BLaER1 (cell line): ENCODE data around the gene IVD.

Experiments
- H3K27ac ChIP-seq: shearing (Covaris generic); formaldehyde crosslinking; 2 replicates; pipeline ENCODE4 v1.8.1; 2022
- H3K27me3 ChIP-seq: shearing (Covaris generic); formaldehyde crosslinking; 2 replicates; pipeline ENCODE4 v1.8.1; 2022
- H3K36me3 ChIP-seq: shearing (Covaris generic); formaldehyde crosslinking; 2 replicates; pipeline ENCODE4 v1.8.1; 2022
- H3K4me1 ChIP-seq: shearing (Covaris generic); formaldehyde crosslinking; 2 replicates; pipeline ENCODE4 v1.8.1; 2022
- H3K4me2 ChIP-seq: shearing (Covaris generic); formaldehyde crosslinking; 2 replicates; pipeline ENCODE4 v1.8.1; 2022
- H3K4me3 ChIP-seq: shearing (Covaris generic); formaldehyde crosslinking; 2 replicates; pipeline ENCODE4 v1.8.1; 2022
- H3K9ac ChIP-seq: shearing (Covaris generic); formaldehyde crosslinking; 2 replicates; pipeline ENCODE4 v1.8.1; 2022
- H3K9me3 ChIP-seq: shearing (Covaris generic); formaldehyde crosslinking; 2 replicates; pipeline ENCODE4 v1.8.1; 2022
- H4K20me1 ChIP-seq: shearing (Covaris generic); formaldehyde crosslinking; 2 replicates; pipeline ENCODE4 v1.8.1; 2022
- Cebpa-rat ChIP-seq: shearing (Covaris generic); IDR thresholded peaks from 2 replicates; pipeline ENCODE4 v1.8.1; 2022

IVD gene

DNA sequence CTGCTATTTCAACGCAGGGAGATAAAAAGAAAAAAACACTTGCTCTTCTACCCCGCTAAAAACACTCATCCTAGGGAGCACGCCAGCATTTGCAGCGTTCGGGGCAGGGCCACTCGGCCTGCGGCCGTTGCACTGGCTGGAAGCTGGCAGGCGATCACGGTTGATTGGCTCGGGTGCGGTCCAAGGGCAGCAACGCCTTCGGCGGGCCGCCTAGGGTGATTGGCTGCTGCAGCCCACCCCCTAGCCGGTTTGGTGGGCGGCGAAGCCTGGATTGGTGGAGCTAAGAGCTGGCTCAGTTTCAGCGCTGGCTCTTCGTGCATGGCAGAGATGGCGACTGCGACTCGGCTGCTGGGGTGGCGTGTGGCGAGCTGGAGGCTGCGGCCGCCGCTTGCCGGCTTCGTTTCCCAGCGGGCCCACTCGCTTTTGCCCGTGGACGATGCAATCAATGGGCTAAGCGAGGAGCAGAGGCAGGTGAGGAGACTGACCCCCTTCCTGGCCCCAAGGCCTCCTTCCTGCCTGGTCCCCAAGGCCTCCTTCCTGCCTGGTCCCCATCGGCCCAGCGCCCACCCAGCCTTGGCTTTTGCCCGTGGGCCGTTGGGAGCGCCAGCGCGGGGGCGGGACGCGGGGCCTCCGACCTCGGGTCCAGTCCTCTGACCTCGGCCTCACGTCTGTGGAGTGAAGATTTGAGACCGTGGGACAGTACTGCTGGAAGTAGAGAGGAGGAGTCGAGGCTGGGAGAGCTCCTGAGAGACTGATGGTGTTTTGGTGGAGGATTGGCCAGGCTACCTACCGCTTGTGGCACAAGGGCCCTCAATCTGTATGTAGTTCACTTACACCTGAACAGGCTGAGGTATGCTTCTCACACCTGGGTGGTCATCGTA lies at the start of gene IVD:
Gene IVD, plus strand, starts transcription at position 295 of the 881 bp plus-strand sequence. Its CDS starts 33 bp downstream, at position 328.
- H3K27ac ChIP-seq, result peak within 1 kb of the TSS; percentile 89
- H3K36me3 ChIP-seq, result peaks cover 37% of the 10 kb centered on the region

GRCh38 chr15:40355976-40356585 lies 49.5 kb upstream of the IVD start:
- Histone ChIP-seq H3K27ac (no peak overlapping the region), H3K36me3 (no peaks in the 10 kb centered on the region), H3K27me3 (no peaks in the 10 kb centered on the region), H3K4me2 (no peak overlapping the region), H3K4me3 (no peak overlapping the region), H3K4me1 (peaks cover 24% of the 10 kb centered on the region), H3K9ac (no peak overlapping the region), H3K9me3 (no peaks in the 10 kb centered on the region), H4K20me1 (peaks cover 48% of the 10 kb centered on the region)
- no peak for TF ChIP-seq Cebpa-rat

More for the DNA sequence above, at the start of gene IVD:
- peaks cover 17% of the 10 kb centered on the region; the same call in 1 of the 2 replicates for H4K20me1 ChIP-seq
- H3K9me3 ChIP-seq, result no peaks in the 10 kb centered on the region
- H3K27me3 ChIP-seq, result no peaks in the 10 kb centered on the region
- H3K4me3 ChIP-seq, result peak within 1 kb of the TSS; percentile 89
- H3K9ac ChIP-seq, result peak within 1 kb of the TSS; percentile 91
- TF ChIP-seq Cebpa-rat, result no peak
- H3K4me2 ChIP-seq, result peak within 1 kb of the TSS; percentile 88
- peaks cover 29% of the 10 kb centered on the region for H3K4me1 ChIP-seq

DNA sequence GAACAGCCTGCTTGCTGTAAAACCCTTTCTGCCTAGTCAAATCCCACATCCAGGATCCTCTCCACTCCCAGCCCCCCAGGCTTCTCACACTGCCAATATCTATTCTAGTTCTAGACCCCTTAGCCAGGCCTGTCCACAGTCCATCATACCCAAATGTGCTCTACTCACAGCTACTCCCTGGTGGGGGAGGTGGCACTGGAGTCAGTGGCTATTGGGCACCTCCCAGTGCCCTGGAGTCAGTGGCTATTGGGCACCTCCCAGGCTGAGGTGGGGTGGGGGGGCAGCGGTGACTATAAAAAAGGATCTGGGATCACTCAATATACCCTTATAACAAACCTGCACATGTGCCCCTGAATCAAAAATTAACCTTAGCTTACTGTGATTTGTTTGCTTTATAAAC lies 48.3 kb upstream of the IVD start:
- Histone ChIP-seq H3K36me3 (no peaks in the 10 kb centered on the region), H3K27ac (no peak overlapping the region), H4K20me1 (peaks cover 59% of the 10 kb centered on the region), H3K9me3 (no peaks in the 10 kb centered on the region), H3K27me3 (no peaks in the 10 kb centered on the region), H3K4me1 (peaks cover 22% of the 10 kb centered on the region), H3K9ac (no peak overlapping the region), H3K4me3 (peak overlapping the region; percentile 70; the same call in 1 of the 2 replicates), H3K4me2 (peak overlapping the region; percentile 81)
- TF ChIP-seq Cebpa-rat, result no peak

- no peaks in the 10 kb centered on the region for H3K27me3 ChIP-seq
- no peak within 1 kb of the TSS for H3K27ac ChIP-seq
- peak within 1 kb of the TSS; percentile 70 for H3K4me3 ChIP-seq
Observed at GRCh38 chr15:40357723-40358470, 47.7 kb upstream of the IVD start, which contains the start of gene DISP2. DISP2 (plus strand) TSS chr15:40358219; CDS start chr15:40358322, 103 bp downstream.

GRCh38 chr15:40358471-40359353 lies 46.9 kb upstream of the IVD start:
- H3K9me3 ChIP-seq, result no peaks in the 10 kb centered on the region
- peaks cover 63% of the 10 kb centered on the region for H4K20me1 ChIP-seq
- H3K27ac ChIP-seq, result no peak overlapping the region
- H3K4me1 ChIP-seq, result peaks cover 22% of the 10 kb centered on the region
- no peak for TF ChIP-seq Cebpa-rat
- H3K27me3 ChIP-seq, result no peaks in the 10 kb centered on the region
- H3K4me3 ChIP-seq, result peak overlapping the region; percentile 70
- H3K9ac ChIP-seq, result no peak overlapping the region; the same call in 1 of the 2 replicates
- peak overlapping the region; percentile 81 for H3K4me2 ChIP-seq
- no peaks in the 10 kb centered on the region for H3K36me3 ChIP-seq

More at GRCh38 chr15:40357723-40358470, 47.7 kb upstream of the IVD start, which contains the start of gene DISP2:
- Histone ChIP-seq H3K4me1 (peaks cover 22% of the 10 kb centered on the region), H3K9me3 (no peaks in the 10 kb centered on the region), H3K9ac (peak within 1 kb of the TSS; percentile 5; the same call in 1 of the 2 replicates), H3K4me2 (peak within 1 kb of the TSS; percentile 81), H4K20me1 (peaks cover 59% of the 10 kb centered on the region), H3K36me3 (no peaks in the 10 kb centered on the region)
- TF ChIP-seq Cebpa-rat, result no peak

- Histone ChIP-seq H3K36me3 (no peaks in the 10 kb centered on the region), H3K9me3 (no peaks in the 10 kb centered on the region), H3K27me3 (no peaks in the 10 kb centered on the region), H3K4me2 (no peak overlapping the region), H3K4me3 (no peak overlapping the region), H4K20me1 (peaks cover 53% of the 10 kb centered on the region), H3K4me1 (peaks cover 13% of the 10 kb centered on the region), H3K9ac (no peak overlapping the region), H3K27ac (no peak overlapping the region)
- no peak for TF ChIP-seq Cebpa-rat
Observed at GRCh38 chr15:40360015-40360414, 45.6 kb upstream of the IVD start.

GRCh38 chr15:40361640-40362039 lies 44.0 kb upstream of the IVD start:
- no peaks in the 10 kb centered on the region for H3K9me3 ChIP-seq
- H3K4me2 ChIP-seq, result no peak overlapping the region
- peaks cover 53% of the 10 kb centered on the region for H4K20me1 ChIP-seq
- TF ChIP-seq Cebpa-rat, result no peak
- peaks cover 18% of the 10 kb centered on the region for H3K4me1 ChIP-seq
- no peak overlapping the region for H3K27ac ChIP-seq
- H3K9ac ChIP-seq, result no peak overlapping the region
- no peaks in the 10 kb centered on the region for H3K36me3 ChIP-seq
- H3K4me3 ChIP-seq, result no peak overlapping the region
- H3K27me3 ChIP-seq, result no peaks in the 10 kb centered on the region

DNA sequence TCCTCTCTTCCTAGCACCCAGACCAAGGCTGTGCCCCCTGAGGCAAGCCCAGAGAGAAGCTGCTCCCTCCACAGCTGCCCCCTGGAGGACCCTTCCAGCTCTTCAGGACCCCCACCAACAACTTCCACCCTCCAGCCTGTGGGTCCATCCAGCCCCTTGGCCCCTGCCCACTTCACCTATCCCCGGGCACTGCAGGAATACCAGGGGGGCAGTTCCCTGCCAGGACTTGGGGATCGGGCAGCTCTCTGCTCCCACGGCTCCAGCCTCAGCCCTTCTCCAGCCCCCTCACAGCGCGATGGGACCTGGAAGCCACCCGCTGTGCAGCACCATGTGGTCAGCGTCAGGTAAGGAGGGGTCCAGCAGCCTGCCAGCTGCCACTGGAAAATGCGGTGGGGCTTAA lies 42.0 kb upstream of the IVD start:
- no peaks in the 10 kb centered on the region for H3K9me3 ChIP-seq
- H3K27me3 ChIP-seq, result no peaks in the 10 kb centered on the region
- no peak overlapping the region for H3K9ac ChIP-seq
- no peaks in the 10 kb centered on the region for H3K36me3 ChIP-seq
- peaks cover 30% of the 10 kb centered on the region for H3K4me1 ChIP-seq
- no peak for TF ChIP-seq Cebpa-rat
- no peak overlapping the region for H3K4me3 ChIP-seq
- H3K27ac ChIP-seq, result no peak overlapping the region
- H3K4me2 ChIP-seq, result no peak overlapping the region
- peaks cover 41% of the 10 kb centered on the region for H4K20me1 ChIP-seq

DNA sequence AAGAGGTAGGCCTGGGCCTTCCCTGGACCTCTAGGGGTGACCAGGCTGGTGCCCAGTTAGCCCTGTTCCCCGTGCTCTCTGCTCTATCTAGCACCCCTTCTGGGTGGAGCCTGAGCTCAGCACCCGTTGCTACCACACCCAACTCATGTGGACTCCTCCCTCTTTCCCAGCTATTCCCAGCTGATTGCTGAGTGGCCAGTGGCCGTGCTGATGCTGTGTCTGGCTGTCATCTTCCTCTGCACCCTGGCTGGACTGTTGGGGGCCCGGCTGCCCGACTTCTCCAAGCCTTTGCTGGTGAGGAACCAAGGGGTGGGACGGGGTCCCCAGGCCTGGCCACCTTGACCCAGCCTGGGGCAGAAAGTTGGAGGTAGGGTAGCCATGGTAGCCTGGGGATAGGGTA lies 41.3 kb upstream of the IVD start:
- Histone ChIP-seq H4K20me1 (peaks cover 34% of the 10 kb centered on the region), H3K9ac (no peak overlapping the region), H3K4me2 (no peak overlapping the region), H3K4me1 (peaks cover 25% of the 10 kb centered on the region), H3K27me3 (no peaks in the 10 kb centered on the region), H3K9me3 (no peaks in the 10 kb centered on the region), H3K4me3 (no peak overlapping the region), H3K27ac (no peak overlapping the region), H3K36me3 (no peaks in the 10 kb centered on the region)
- no peak for TF ChIP-seq Cebpa-rat
